Measurements from ENCODE around the gene FBXO47.

GRCh38 chr17:39011907-39012468, 44.8 kb upstream of the FBXO47 start:
- no peak for TF ChIP-seq CTCF (conservative IDR thresholded peaks at IDR 0.05)
- no peak for TF ChIP-seq ZFX (IDR thresholded peaks at IDR 0.05)
